HepG2 (cell line): ENCODE measurements around the gene DHRS4L2. TPM values are rescaled to one million over a fixed set of nuclear protein-coding genes. Genes with fewer than 3 reads are reported as not detected.

Source experiments
- BORCS8-MEF2B ChIP-seq: sonication (generic); formaldehyde crosslinking; IDR thresholded peaks from 2 replicates; pipeline ENCODE4 v1.8.0; 2022; ENCODE audit warnings: mild to moderate bottlenecking, missing genetic modification reagents
- DNMT1 ChIP-seq: sonication (generic); formaldehyde crosslinking; IDR thresholded peaks from 2 replicates; pipeline ENCODE4 v1.5.1; 2020; ENCODE audit warnings: mild to moderate bottlenecking, missing genetic modification reagents
- ELF4 ChIP-seq: sonication (generic); formaldehyde crosslinking; IDR thresholded peaks from 2 replicates; pipeline ENCODE4 v1.5.0; 2020; ENCODE audit warnings: missing genetic modification reagents, mild to moderate bottlenecking, moderate library complexity, borderline replicate concordance
- HNF4A ChIP-seq: sonication (generic); formaldehyde crosslinking; IDR thresholded peaks from 2 replicates; pipeline ENCODE4 v1.4.0; 2020; ENCODE audit warnings: missing genetic modification reagents
- HNF4G ChIP-seq, 2 experiments: sonication (generic) in 1 of 2; formaldehyde crosslinking in 1 of 2; IDR thresholded peaks; 2 replicates each; pipeline versions ENCODE4 v1.4.0 to v1.6.1; 2011 to 2020; ENCODE audit warnings: borderline replicate concordance in 2 of 2, low read depth in 2 of 2, mild to moderate bottlenecking in 2 of 2, low read length in 1 of 2, missing genetic modification reagents in 1 of 2, moderate library complexity in 1 of 2
- RELA ChIP-seq: sonication (generic); formaldehyde crosslinking; IDR thresholded peaks from 2 replicates; pipeline ENCODE4 v1.4.0; 2020; ENCODE audit warnings: missing genetic modification reagents
- SIN3B ChIP-seq: fragments of 150-350 bp; IDR thresholded peaks from 2 replicates; pipeline ENCODE4 v1.6.1; 2014; ENCODE audit warnings: low read length
- SRSF1 ChIP-seq: fragments of 200-400 bp; formaldehyde crosslinking; optimal IDR thresholded peaks from 2 replicates; pipeline ENCODE3; 2017; ENCODE audit warnings: mild to moderate bottlenecking, low read depth, low read length, moderate library complexity
- TBP ChIP-seq: sonication (generic); formaldehyde crosslinking; IDR thresholded peaks from 2 replicates; pipeline ENCODE4 v1.5.0; 2020; ENCODE audit warnings: missing genetic modification reagents
- TEAD3 ChIP-seq: optimal IDR thresholded peaks from 2 replicates; pipeline ENCODE3; 2016; ENCODE audit warnings: borderline replicate concordance
- THYN1 ChIP-seq: sonication (generic); formaldehyde crosslinking; IDR thresholded peaks from 2 replicates; pipeline ENCODE4 v1.8.1; 2023; ENCODE audit warnings: low read depth, mild to moderate bottlenecking, moderate library complexity, missing genetic modification reagents, borderline replicate concordance
- ZC3H13 ChIP-seq: sonication (generic); formaldehyde crosslinking; IDR thresholded peaks from 2 replicates; pipeline ENCODE4 v1.8.1; 2023; ENCODE audit warnings: mild to moderate bottlenecking, missing genetic modification reagents, moderate library complexity
- ZKSCAN1 ChIP-seq: fragments of 150-350 bp; IDR thresholded peaks from 2 replicates; pipeline ENCODE4 v1.6.1; 2014; ENCODE audit warnings: low read length
- ZNF136 ChIP-seq: sonication (generic); formaldehyde crosslinking; IDR thresholded peaks from 2 replicates; pipeline ENCODE4 v1.8.1; 2022; ENCODE audit warnings: low read depth, mild to moderate bottlenecking, moderate library complexity, missing genetic modification reagents
- ZNF644 ChIP-seq: IDR thresholded peaks from 2 replicates; pipeline ENCODE4 v1.6.1; 2016; ENCODE audit warnings: low read depth
- ZZZ3 ChIP-seq: sonication (generic); formaldehyde crosslinking; IDR thresholded peaks from 2 replicates; pipeline ENCODE4 v1.4.0; 2020; ENCODE audit warnings: missing genetic modification reagents, mild to moderate bottlenecking, borderline replicate concordance
- polyA plus RNA-seq, 8 experiments: library from polyadenylated mRNA; depleted of rRNA in 3 of 8; stranded (reverse) in 7 of 8; unstranded in 1 of 8; fragments of >200 nt; fragmentation: Illumina TruSeq in 4 of 8; extraction: Trizol in 4 of 8; gene quantifications; 2 replicates each; pipeline versions ENCODE4 v1.2.1 to v1.2.3, GENCODE V29; 2011 to 2016; ENCODE audit warnings: low read depth in 4 of 8, missing spikeins in 1 of 8, mixed read lengths in 1 of 8; ENCODE audit not compliant: insufficient read depth in 1 of 8
- total RNA-seq, 5 experiments: library from RNA; depleted of rRNA; stranded (reverse); fragments of >200 nt; fragmentation: Illumina TruSeq; extraction: Trizol; gene quantifications; 2 replicates each; pipeline ENCODE4 v1.2.3, GENCODE V29; 2016; ENCODE audit warnings: low read depth in 1 of 5
- TF ChIP-seq, protein P1 (sequence below): IDR thresholded peaks from 2 replicates; pipeline ENCODE4 v1.6.1; 2016; ENCODE audit warnings: low read depth, borderline replicate concordance
- TF ChIP-seq, protein P2 (sequence below): sonication (generic); formaldehyde crosslinking; IDR thresholded peaks from 2 replicates; pipeline ENCODE4 v1.4.0; 2020; ENCODE audit warnings: missing genetic modification reagents; ENCODE audit errors: not compliant biosample characterization
- TF ChIP-seq, protein P3 (sequence below): sonication (generic); formaldehyde crosslinking; IDR thresholded peaks from 2 replicates; pipeline ENCODE4 v1.9.0; 2021; ENCODE audit warnings: missing genetic modification reagents, mild to moderate bottlenecking, borderline replicate concordance

DHRS4L2 gene
- total and polyA plus RNA-seq, 2 of the 13 experiments (the other 11 are each of a cell fraction or from before 2014, with no cell fraction given): 24.7 to 38.2 TPM

- peak; percentile 98 for TF ChIP-seq DNMT1 (CRISPR knock-in tag)
- TF ChIP-seq, protein P1, sequence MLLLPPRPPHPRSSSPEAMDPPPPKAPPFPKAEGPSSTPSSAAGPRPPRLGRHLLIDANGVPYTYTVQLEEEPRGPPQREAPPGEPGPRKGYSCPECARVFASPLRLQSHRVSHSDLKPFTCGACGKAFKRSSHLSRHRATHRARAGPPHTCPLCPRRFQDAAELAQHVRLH (CRISPR knock-in tag): peak; percentile 99
- TF ChIP-seq ZKSCAN1: no peak
- TF ChIP-seq ZNF644: peak; percentile 82
- no peak; the same call in 1 of the 2 replicates for TF ChIP-seq ZNF136 (CRISPR knock-in tag)
- TF ChIP-seq THYN1 (CRISPR knock-in tag): no peak
- TF ChIP-seq ELF4: peak; percentile 91
- TF ChIP-seq HNF4A (CRISPR knock-in tag): peak; percentile 36
- TF ChIP-seq RELA: peak; percentile 88
- peak; percentile 69; the same call in 1 of the 2 replicates for TF ChIP-seq HNF4G (IDR thresholded peaks at IDR 0.05; ENCODE audit: borderline replicate concordance, low read depth, low read length)
- peak; percentile 86 for TF ChIP-seq HNF4G (CRISPR knock-in tag; IDR thresholded peaks at IDR 0.05; ENCODE audit: borderline replicate concordance, low read depth)
- peak; percentile 79; the same call in 1 of the 2 replicates for TF ChIP-seq SIN3B
- TF ChIP-seq, protein P2, sequence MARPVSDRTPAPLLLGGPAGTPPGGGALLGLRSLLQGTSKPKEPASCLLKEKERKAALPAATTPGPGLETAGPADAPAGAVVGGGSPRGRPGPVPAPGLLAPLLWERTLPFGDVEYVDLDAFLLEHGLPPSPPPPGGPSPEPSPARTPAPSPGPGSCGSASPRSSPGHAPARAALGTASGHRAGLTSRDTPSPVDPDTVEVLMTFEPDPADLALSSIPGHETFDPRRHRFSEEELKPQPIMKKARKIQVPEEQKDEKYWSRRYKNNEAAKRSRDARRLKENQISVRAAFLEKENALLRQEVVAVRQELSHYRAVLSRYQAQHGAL: peak; percentile 90
- TF ChIP-seq BORCS8-MEF2B (CRISPR knock-in tag): peak; percentile 76
- peak; percentile 98 for TF ChIP-seq SRSF1
- TF ChIP-seq ZC3H13 (CRISPR knock-in tag): peak; percentile 96
- TF ChIP-seq, protein P3, sequence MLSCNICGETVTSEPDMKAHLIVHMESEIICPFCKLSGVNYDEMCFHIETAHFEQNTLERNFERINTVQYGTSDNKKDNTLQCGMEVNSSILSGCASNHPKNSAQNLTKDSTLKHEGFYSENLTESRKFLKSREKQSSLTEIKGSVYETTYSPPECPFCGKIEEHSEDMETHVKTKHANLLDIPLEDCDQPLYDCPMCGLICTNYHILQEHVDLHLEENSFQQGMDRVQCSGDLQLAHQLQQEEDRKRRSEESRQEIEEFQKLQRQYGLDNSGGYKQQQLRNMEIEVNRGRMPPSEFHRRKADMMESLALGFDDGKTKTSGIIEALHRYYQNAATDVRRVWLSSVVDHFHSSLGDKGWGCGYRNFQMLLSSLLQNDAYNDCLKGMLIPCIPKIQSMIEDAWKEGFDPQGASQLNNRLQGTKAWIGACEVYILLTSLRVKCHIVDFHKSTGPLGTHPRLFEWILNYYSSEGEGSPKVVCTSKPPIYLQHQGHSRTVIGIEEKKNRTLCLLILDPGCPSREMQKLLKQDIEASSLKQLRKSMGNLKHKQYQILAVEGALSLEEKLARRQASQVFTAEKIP (CRISPR knock-in tag): 0 out of 2 replicates have a peak, but pooled peaks have one; percentile 90
- peak; percentile 99 for TF ChIP-seq ZZZ3
- peak; percentile 72 for TF ChIP-seq TEAD3 (CRISPR knock-in tag)
- peak; percentile 80; the same call in 1 of the 2 replicates for TF ChIP-seq TBP (CRISPR knock-in tag)
Observed at GRCh38 chr14:23953464-23954278, 35.1 kb upstream of the DHRS4L2 start, which contains the start of gene DHRS4 (continued).
